Coronary artery (tissue), 2 donors: ENCODE results near the gene KCNH5.
"Not testable (repeated sequence)": the region's sequence is repeated elsewhere in the genome, so short reads cannot be mapped to it uniquely, and the experiment has no call there.

Experiments used
- DNase-seq: peaks from one replicate; pipeline ENCODE4 v3.0.0-alpha.2; 2017; ENCODE audit warnings: low spot score
- H3K27ac ChIP-seq, 2 donors: fragments of 200-600 bp; sonication (generic); one replicate each; pipeline ENCODE4 v1.5.1; 2016 to 2019
- H3K4me3 ChIP-seq: fragments of 200-600 bp; sonication (generic); 2 replicates; pipeline ENCODE4 v1.5.1; 2016; ENCODE audit warnings: mild to moderate bottlenecking, moderate library complexity
- TF ChIP-seq, protein P1 (sequence below): fragments of 200-600 bp; sonication (generic); IDR thresholded peaks from one replicate; pipeline ENCODE4 v1.5.1; 2019; ENCODE audit warnings: antibody characterized with exemption

The KCNH5 gene

DNA sequence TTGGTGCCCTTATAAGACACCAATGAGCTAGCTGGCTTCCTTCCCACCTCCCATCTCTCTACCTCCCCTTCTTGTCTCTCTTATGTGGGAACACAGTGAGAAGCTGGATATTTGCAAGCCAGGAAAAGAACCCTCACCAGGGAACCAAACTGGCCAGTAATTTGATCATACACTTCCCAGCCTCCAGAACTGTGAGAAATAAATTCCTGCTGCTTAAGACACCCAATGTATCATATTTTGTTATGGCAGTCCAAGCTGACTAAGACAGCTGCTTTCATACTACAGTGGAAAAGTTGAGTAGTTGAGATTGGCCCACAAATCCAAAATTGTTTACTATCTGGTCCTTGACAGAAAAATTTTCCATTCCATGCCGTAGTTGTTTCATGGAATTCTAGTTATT, 269.0 kb downstream of the KCNH5 start:
- TF ChIP-seq, protein P1, sequence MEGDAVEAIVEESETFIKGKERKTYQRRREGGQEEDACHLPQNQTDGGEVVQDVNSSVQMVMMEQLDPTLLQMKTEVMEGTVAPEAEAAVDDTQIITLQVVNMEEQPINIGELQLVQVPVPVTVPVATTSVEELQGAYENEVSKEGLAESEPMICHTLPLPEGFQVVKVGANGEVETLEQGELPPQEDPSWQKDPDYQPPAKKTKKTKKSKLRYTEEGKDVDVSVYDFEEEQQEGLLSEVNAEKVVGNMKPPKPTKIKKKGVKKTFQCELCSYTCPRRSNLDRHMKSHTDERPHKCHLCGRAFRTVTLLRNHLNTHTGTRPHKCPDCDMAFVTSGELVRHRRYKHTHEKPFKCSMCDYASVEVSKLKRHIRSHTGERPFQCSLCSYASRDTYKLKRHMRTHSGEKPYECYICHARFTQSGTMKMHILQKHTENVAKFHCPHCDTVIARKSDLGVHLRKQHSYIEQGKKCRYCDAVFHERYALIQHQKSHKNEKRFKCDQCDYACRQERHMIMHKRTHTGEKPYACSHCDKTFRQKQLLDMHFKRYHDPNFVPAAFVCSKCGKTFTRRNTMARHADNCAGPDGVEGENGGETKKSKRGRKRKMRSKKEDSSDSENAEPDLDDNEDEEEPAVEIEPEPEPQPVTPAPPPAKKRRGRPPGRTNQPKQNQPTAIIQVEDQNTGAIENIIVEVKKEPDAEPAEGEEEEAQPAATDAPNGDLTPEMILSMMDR: no peak
- Histone ChIP-seq H3K4me3 (no peak overlapping the region), H3K27ac (no peak overlapping the region)
- DNase-seq: no peak

DNA sequence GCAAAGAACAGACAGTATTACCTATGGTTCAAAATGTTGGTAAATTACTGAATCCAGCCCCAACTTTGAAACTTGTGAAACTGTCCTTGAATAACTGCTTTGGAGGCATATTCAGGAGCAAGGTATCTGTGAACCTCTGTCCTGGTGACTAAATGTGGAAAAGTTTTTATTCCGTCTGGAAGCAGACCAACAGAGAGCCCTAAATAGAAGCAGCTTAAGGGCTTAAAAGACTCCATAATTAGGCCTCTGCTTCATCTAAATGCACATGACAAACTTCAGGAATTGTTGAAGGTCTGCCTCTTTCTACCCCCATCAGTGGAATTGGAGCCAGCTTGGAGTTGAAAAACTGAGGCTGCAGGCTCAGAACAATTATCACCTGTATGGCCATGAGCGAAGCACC, 276.5 kb downstream of the KCNH5 start:
- TF ChIP-seq, protein P1: no peak
- H3K4me3 ChIP-seq: no peak overlapping the region
- no peak overlapping the region for H3K27ac ChIP-seq
- DNase-seq: no peak

DNA sequence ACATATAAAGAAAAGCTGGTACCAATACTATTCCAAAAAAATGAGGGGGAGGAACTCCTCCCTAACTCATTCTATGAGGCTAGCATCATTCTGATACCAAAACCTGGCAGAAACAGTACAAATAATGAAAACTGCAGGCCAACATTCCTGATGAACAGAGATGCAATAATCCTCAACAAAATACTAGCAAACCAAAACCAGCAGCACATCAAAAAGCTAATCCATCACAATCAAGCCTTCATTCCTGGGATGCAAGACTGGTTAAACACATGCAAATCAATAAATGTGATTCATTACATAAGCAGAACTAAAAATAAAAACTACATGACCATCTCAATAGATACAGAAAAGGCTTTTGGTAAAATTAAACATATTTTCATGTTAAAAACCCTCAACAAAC, 281.3 kb downstream of the KCNH5 start:
- no peak overlapping the region for H3K4me3 ChIP-seq
- no peak overlapping the region for H3K27ac ChIP-seq
- TF ChIP-seq, protein P1: no peak
- no peak for DNase-seq

DNA sequence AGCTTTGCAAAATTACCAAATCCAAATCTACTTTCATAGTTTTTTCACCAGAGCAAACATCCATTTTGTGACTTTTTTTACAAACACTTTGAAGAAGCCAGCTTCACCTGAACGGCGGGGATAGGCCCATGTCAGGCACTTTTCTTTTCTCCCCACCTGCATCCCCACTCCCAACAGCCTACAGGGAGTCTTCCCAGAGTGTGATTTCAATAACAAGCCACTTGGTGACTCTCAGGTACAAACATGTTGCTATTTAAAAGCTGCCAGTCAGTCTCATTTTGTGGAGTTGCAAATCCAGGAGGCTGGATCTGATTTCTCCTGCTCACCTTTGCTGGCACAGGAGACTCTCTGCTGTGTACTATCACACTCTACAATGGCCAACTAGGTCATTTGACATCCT, 285.5 kb downstream of the KCNH5 start:
- H3K4me3 ChIP-seq: no peak overlapping the region
- TF ChIP-seq, protein P1: no peak
- no peak for DNase-seq
- no peak overlapping the region for H3K27ac ChIP-seq

DNA sequence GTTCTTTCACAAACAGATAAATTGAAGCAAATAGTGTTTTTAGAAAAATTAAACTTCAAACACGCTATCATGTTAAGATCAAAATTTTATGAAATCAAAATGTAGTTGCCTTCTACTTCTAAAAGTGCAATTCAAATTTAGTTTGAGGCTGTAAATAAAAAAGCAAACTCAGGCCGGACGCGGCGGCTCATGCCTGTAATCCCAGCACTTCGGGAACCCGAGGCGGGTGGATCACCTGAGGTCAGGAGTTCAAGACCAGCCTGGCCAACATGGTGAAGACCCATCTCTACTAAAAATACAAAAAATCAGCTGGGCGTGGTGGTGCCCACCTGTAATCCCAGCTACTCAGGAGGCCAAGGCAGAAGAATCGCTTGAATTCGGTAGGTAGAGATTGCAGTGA, 298.4 kb downstream of the KCNH5 start:
- DNase-seq, H3K4me3 ChIP-seq, H3K27ac ChIP-seq: not testable (repeated sequence)

DNA sequence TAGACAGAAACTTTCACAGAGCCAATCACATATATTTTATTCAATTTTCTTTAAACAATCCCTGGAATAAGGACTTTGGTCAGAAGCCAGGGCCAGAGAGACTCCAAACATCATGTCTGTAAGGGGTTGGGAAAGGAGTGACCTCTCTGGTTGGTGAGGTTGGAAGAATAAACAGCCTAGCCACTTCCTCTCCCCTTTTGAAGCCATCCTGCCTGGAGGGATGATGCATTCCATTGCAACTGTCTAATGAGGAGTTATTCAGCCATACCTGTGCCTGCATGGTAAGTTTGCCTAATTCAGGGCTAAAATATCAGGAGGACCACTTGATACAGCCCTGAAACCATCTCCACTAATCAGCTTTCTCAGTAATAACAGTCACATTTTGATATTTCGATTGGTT, 299.8 kb downstream of the KCNH5 start:
- DNase-seq: no peak
- TF ChIP-seq, protein P1: no peak
- Histone ChIP-seq H3K4me3 (no peak overlapping the region), H3K27ac (no peak overlapping the region)

DNA sequence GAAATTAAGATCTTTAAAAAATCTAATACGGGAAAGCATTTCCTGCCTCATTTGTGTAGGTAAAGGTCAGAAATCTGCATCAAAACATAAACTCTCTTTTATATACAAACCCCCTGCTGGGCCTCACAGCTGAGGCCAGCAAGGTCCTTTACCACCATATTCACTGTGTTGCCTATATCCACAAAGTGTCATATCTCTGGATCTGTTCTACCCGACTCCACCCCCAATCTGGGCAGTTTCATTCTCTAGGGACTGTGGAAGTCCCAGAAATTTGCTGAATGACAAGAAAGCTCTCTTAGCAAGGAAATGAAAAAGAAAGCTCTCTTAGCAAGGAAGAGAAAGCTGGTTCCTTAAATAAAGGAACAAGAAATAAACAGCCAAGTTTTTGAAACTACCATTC, 301.7 kb downstream of the KCNH5 start:
- no peak for DNase-seq
- H3K4me3 ChIP-seq: no peak overlapping the region
- H3K27ac ChIP-seq: no peak overlapping the region
- TF ChIP-seq, protein P1: no peak

DNA sequence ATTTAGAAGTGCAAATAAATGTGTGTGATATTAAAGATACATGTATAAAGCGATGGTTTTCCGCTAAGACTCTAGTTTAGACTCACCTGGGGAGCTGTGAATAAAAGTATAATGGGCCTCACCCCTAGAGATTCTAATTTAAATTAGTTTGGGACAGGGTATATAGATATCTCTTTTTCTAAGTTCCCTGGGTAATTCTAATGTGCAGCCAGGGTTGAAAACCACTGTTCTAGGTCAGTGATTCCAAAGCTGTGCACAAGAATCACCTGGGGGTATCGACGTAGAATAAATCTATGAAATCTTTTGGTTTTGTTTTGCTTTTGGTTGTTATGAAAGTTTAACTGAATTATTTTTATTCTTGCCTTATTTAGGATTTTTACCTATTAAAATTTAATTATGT, 302.1 kb downstream of the KCNH5 start:
- Histone ChIP-seq H3K27ac (no peak overlapping the region), H3K4me3 (no peak overlapping the region)
- DNase-seq: no peak
- TF ChIP-seq, protein P1: no peak
